Progenitor cell of endocrine pancreas (in vitro differentiated cells): Measurements from ENCODE around the gene CENPE. TPM values are rescaled to one million over a fixed set of nuclear protein-coding genes. Genes with fewer than 3 reads are reported as not detected.
"Not testable (repeated sequence)": the region's sequence is repeated elsewhere in the genome, so short reads cannot be mapped to it uniquely, and the experiment has no call there.

ENCODE experiments used
- DNase-seq: peaks from one replicate; pipeline ENCODE4 v3.0.0; 2021; ENCODE audit warnings: low spot score; ENCODE audit not compliant: unreplicated experiment
- H3K27ac Mint-ChIP-seq: 2 replicates; pipeline ENCODE4 v1.8.0; 2021; ENCODE audit warnings: mild to moderate bottlenecking, moderate library complexity, mixed read lengths
- H3K27me3 Mint-ChIP-seq: 2 replicates; pipeline ENCODE4 v1.8.0; 2021; ENCODE audit warnings: mixed read lengths
- H3K36me3 Mint-ChIP-seq: 2 replicates; pipeline ENCODE4 v1.8.0; 2022; ENCODE audit warnings: mixed read lengths; ENCODE audit not compliant: insufficient read depth
- H3K4me1 Mint-ChIP-seq: 2 replicates; pipeline ENCODE4 v1.8.0; 2021; ENCODE audit warnings: low read depth, mixed read lengths
- H3K4me3 Mint-ChIP-seq: 2 replicates; pipeline ENCODE4 v1.8.0; 2021; ENCODE audit warnings: low read depth, mild to moderate bottlenecking, moderate library complexity, mixed read lengths
- H3K9me3 Mint-ChIP-seq: 2 replicates; pipeline ENCODE4 v1.8.0; 2021; ENCODE audit warnings: low read depth, mixed read lengths
- CTCF ChIP-seq: fragments of 200-600 bp; sonication (generic); IDR thresholded peaks from one replicate; pipeline ENCODE4 v1.5.0; 2021; ENCODE audit warnings: antibody characterized with exemption, mild to moderate bottlenecking; ENCODE audit not compliant: unreplicated experiment
- total RNA-seq: library from RNA; stranded (reverse); gene quantifications from 2 replicates; pipeline ENCODE4 v1.2.1, GENCODE V29; 2021

The CENPE gene
- total RNA-seq, 1 donor from 2014 or later, result 16.5 TPM

GRCh38 chr4:103171006-103171405 is 27.1 kb downstream of the CENPE start:
- no peaks in the 10 kb centered on the region for H3K27me3 Mint-ChIP-seq
- no peak for DNase-seq
- H3K9me3 Mint-ChIP-seq, result peaks cover 14% of the 10 kb centered on the region
- H3K36me3 Mint-ChIP-seq, result peaks cover 23% of the 10 kb centered on the region
- H3K4me3 Mint-ChIP-seq, result no peak overlapping the region
- no peak for TF ChIP-seq CTCF
- H3K27ac Mint-ChIP-seq, result no peak overlapping the region
- peaks cover 4% of the 10 kb centered on the region for H3K4me1 Mint-ChIP-seq

GRCh38 chr4:103169750-103170149 is 28.4 kb downstream of the CENPE start:
- peaks cover 14% of the 10 kb centered on the region for H3K9me3 Mint-ChIP-seq
- H3K27ac Mint-ChIP-seq, H3K4me1 Mint-ChIP-seq, H3K4me3 Mint-ChIP-seq, DNase-seq, H3K27me3 Mint-ChIP-seq: not testable (repeated sequence)
- H3K36me3 Mint-ChIP-seq, result peaks cover 23% of the 10 kb centered on the region

- TF ChIP-seq CTCF, result no peak
- Mint-ChIP-seq H3K27me3 (no peaks in the 10 kb centered on the region), H3K4me1 (peaks cover 4% of the 10 kb centered on the region), H3K4me3 (no peak overlapping the region), H3K27ac (no peak overlapping the region), H3K36me3 (peaks cover 23% of the 10 kb centered on the region), H3K9me3 (peaks cover 14% of the 10 kb centered on the region)
- no peak for DNase-seq
Observed at GRCh38 chr4:103168993-103169392, 29.1 kb downstream of the CENPE start.

GRCh38 chr4:103162176-103162575 is 36.0 kb downstream of the CENPE start:
- H3K27me3 Mint-ChIP-seq, result no peaks in the 10 kb centered on the region
- H3K27ac Mint-ChIP-seq, result no peak overlapping the region
- no peaks in the 10 kb centered on the region for H3K4me1 Mint-ChIP-seq
- no peak for TF ChIP-seq CTCF
- H3K36me3 Mint-ChIP-seq, result peaks cover 6% of the 10 kb centered on the region
- H3K9me3 Mint-ChIP-seq, result no peaks in the 10 kb centered on the region
- no peak for DNase-seq
- H3K4me3 Mint-ChIP-seq, result no peak overlapping the region

GRCh38 chr4:103158760-103159159 is 39.4 kb downstream of the CENPE start:
- Mint-ChIP-seq H3K27me3 (no peaks in the 10 kb centered on the region), H3K4me1 (no peaks in the 10 kb centered on the region), H3K36me3 (peaks cover 15% of the 10 kb centered on the region), H3K27ac (no peak overlapping the region), H3K4me3 (no peak overlapping the region), H3K9me3 (peaks cover 10% of the 10 kb centered on the region)
- DNase-seq, result no peak
- no peak for TF ChIP-seq CTCF

- Mint-ChIP-seq H3K4me1 (no peaks in the 10 kb centered on the region), H3K36me3 (peaks cover 18% of the 10 kb centered on the region), H3K27me3 (no peaks in the 10 kb centered on the region), H3K4me3 (no peak overlapping the region), H3K27ac (no peak overlapping the region), H3K9me3 (peaks cover 10% of the 10 kb centered on the region)
- TF ChIP-seq CTCF, result no peak
- DNase-seq, result no peak
Observed at GRCh38 chr4:103156106-103156505, 42.0 kb downstream of the CENPE start.
